Activated naive CD8-positive, alpha-beta T cell treated with anti-CD3 and anti-CD28 coated beads, Interleukin-2, amount 50 U/mL, for 24 hours (primary cell): ENCODE results near the gene FAM83G.
"Not testable (repeated sequence)": the region's sequence is repeated elsewhere in the genome, so short reads cannot be mapped to it uniquely, and the experiment has no call there.

Experiments used
- ATAC-seq: fragments of 150-1000 bp; cut with Tn5 transposase; one replicate; pipeline ENCODE4 v1.10.0; 2021
- DNase-seq: peaks from one replicate; pipeline ENCODE4 v3.0.0; 2021
- H3K27ac Mint-ChIP-seq: one replicate; pipeline ENCODE4 v1.8.0; 2021; ENCODE audit warnings: mild to moderate bottlenecking, mixed read lengths
- H3K27me3 Mint-ChIP-seq: one replicate; pipeline ENCODE4 v1.8.0; 2021; ENCODE audit warnings: mixed read lengths
- H3K36me3 Mint-ChIP-seq: one replicate; pipeline ENCODE4 v1.8.0; 2021; ENCODE audit warnings: low read depth, mixed read lengths
- H3K4me1 Mint-ChIP-seq: one replicate; pipeline ENCODE4 v1.8.0; 2021; ENCODE audit warnings: mixed read lengths
- H3K4me3 Mint-ChIP-seq: one replicate; pipeline ENCODE4 v1.8.0; 2021; ENCODE audit warnings: mild to moderate bottlenecking, moderate library complexity, mixed read lengths
- H3K9me3 Mint-ChIP-seq: one replicate; pipeline ENCODE4 v1.8.0; 2021; ENCODE audit warnings: mixed read lengths

Gene FAM83G

DNA sequence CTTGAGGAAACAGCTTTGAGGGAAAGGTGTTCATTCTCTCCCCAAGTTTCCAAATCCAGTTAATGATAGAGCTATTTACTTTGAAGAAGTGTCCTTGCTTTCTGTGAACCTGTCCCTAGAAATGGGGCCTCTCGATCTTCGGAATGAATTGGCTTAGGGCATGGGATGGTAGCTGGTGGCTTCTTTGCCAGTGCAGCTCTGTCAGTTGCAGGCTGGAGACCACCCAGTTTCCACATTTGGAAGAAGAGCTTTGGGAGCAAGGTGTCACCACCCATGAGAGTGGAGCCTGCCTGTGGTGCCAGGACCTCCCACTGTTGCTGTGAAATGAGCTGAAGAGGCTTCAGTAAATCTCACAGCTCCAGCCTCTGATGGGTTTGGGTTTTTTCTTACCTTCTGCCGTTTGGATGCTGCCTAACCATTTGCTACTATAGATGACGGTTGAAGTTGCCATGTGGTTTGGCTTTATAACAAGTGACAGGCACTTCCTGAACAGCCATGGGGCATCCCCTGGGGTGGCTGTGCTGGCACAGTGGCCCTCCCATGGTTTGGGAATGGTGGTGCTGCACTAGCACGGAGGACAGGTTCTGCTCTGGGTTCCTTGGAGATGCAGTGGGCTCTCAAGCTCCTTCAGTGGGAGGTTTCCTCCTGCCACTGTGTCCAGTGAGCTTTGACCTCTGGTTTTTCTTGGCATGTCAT lies 72.1 kb downstream of the FAM83G start:
- ATAC-seq, result no peak
- Mint-ChIP-seq H3K4me1 (peaks cover 12% of the 10 kb centered on the region), H3K36me3 (peaks cover 21% of the 10 kb centered on the region), H3K9me3 (no peaks in the 10 kb centered on the region), H3K27ac (no peak overlapping the region), H3K4me3 (no peak overlapping the region), H3K27me3 (peaks cover 3% of the 10 kb centered on the region)
- no peak for DNase-seq

GRCh38 chr17:18928628-18929125 lies 75.9 kb downstream of the FAM83G start:
- Mint-ChIP-seq H3K36me3 (peaks cover 37% of the 10 kb centered on the region), H3K4me1 (peaks cover 25% of the 10 kb centered on the region), H3K4me3 (no peak overlapping the region), H3K27ac (no peak overlapping the region), H3K9me3 (no peaks in the 10 kb centered on the region), H3K27me3 (no peaks in the 10 kb centered on the region)
- DNase-seq (no peak), ATAC-seq (no peak)

- ATAC-seq, result no peak
- H3K27ac Mint-ChIP-seq, result no peak overlapping the region
- no peak overlapping the region for H3K4me3 Mint-ChIP-seq
- H3K27me3 Mint-ChIP-seq, result no peaks in the 10 kb centered on the region
- peaks cover 40% of the 10 kb centered on the region for H3K4me1 Mint-ChIP-seq
- DNase-seq, result no peak
- H3K9me3 Mint-ChIP-seq, result no peaks in the 10 kb centered on the region
- H3K36me3 Mint-ChIP-seq, result peaks cover 34% of the 10 kb centered on the region
Measured at GRCh38 chr17:18925187-18925586, 79.4 kb downstream of the FAM83G start.

DNA sequence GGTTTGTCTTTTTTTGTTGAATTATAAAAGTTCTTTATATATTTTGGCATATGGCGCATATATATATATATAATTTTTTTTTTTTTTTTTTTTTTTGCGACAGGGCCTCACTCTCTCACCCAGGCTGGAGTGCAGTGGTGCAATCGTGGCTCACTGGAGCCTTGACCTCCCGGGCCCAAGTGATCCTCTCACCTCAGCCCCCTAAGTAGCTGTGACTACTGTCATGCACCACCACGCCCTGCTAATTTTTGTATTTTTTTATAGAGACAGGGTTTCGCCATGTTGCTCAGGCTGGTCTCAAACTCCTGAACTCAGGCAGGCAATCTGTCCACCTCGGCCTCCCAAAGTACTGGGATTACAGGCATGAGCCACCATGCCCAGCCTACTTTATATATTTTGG lies 82.0 kb downstream of the FAM83G start:
- peaks cover 59% of the 10 kb centered on the region for H3K4me1 Mint-ChIP-seq
- H3K27ac Mint-ChIP-seq, result peak overlapping the region; percentile 77

DNA sequence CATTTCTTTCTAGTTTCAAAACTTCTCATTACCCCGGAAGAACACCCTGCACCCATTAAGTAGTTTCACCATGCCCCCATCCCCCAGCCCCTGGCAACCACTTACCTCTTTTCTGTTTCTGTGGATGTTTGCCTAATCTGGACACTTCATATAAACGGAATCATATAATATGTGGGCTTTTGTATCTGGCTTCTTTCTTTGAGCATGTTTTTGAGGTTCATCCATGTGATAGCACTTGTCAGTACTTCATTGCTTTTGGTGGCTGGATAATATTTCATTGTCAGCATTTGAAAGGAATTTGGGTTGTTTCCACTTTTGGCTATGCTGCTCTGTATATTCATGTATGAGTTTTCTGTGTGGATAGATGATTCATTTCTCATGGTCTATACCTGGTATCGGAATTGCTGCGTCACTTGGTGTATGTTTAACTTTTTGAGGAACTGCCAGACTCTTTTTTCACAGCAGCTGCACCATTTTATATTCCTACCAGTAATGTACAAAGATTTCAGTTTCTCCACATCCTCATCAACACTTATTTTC lies 82.6 kb downstream of the FAM83G start:
- Mint-ChIP-seq H3K4me3 (peak overlapping the region; percentile 39), H3K27ac (peak overlapping the region; percentile 77), H3K27me3 (no peaks in the 10 kb centered on the region), H3K36me3 (peaks cover 33% of the 10 kb centered on the region), H3K4me1 (peaks cover 63% of the 10 kb centered on the region), H3K9me3 (no peaks in the 10 kb centered on the region)
- DNase-seq (peak; percentile 24), ATAC-seq (peak; percentile 79)

More for the DNA sequence above, 82.0 kb downstream of the FAM83G start:
- not testable (repeated sequence) for DNase-seq, H3K9me3 Mint-ChIP-seq, H3K27me3 Mint-ChIP-seq, H3K4me3 Mint-ChIP-seq, ATAC-seq
- H3K36me3 Mint-ChIP-seq, result peaks cover 28% of the 10 kb centered on the region

- DNase-seq (no peak), ATAC-seq (no peak)
- Mint-ChIP-seq H3K4me1 (peaks cover 64% of the 10 kb centered on the region), H3K27me3 (no peaks in the 10 kb centered on the region), H3K4me3 (peak overlapping the region; percentile 39), H3K36me3 (peaks cover 35% of the 10 kb centered on the region), H3K27ac (peak overlapping the region; percentile 77), H3K9me3 (no peaks in the 10 kb centered on the region)
Measured at GRCh38 chr17:18921485-18921884, 83.1 kb downstream of the FAM83G start.

DNA sequence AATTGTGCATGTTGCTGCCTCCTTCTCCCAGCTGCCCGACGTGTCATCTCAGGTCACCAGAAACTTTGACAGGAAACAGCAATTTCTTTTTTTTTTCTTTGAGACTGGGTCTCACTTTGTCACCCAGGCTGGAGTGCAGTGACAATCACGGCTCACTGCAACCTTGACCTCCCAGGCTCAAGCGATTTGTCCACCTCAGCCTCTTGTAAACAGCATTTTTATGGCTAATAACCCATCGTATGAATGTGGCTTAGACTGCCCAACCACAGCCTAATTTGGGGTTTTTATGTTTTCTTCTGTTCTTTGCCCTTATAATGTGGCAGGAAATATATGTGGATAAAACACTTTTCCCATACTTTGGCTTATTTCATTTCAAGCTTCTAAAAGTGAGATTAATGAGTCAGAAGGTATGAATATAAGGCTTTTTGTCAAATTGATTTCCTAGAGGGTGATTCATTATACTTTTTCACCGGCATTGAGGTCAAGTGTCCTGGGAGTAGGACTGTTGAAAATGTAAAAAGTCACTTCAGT lies 83.6 kb downstream of the FAM83G start:
- H3K36me3 Mint-ChIP-seq, result peaks cover 33% of the 10 kb centered on the region

DNA sequence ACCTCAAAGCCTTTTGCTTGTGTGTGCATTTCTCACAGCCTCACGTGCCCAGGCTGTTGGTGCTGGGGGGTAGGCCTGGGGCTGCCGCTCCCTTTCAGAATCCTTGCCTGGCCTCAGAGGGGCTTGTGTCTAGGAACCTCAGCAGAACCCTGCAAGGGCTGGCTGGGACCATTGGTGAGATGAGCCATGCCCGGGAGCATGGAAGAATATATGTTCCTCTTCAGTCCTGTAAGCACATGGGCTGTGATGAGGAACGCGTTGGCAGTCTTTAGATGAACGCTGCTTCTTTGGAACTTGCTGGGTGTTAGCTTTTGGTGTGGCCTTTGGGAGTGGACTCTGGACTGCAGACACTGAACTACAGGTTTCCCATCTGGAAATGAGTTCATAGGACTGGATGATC lies 84.6 kb downstream of the FAM83G start:
- DNase-seq (no peak), ATAC-seq (no peak)
- Mint-ChIP-seq H3K9me3 (no peaks in the 10 kb centered on the region), H3K27ac (peak overlapping the region; percentile 41), H3K27me3 (no peaks in the 10 kb centered on the region), H3K36me3 (peaks cover 34% of the 10 kb centered on the region), H3K4me1 (peaks cover 55% of the 10 kb centered on the region), H3K4me3 (no peak overlapping the region)

More for the DNA sequence above, 83.6 kb downstream of the FAM83G start:
- DNase-seq, result no peak
- Mint-ChIP-seq H3K4me1 (peaks cover 61% of the 10 kb centered on the region), H3K9me3 (no peaks in the 10 kb centered on the region), H3K27ac (peak overlapping the region; percentile 77), H3K27me3 (no peaks in the 10 kb centered on the region), H3K4me3 (peak overlapping the region; percentile 1)
- no peak for ATAC-seq
